ENCODE data around the gene TMEM116.

DNA sequence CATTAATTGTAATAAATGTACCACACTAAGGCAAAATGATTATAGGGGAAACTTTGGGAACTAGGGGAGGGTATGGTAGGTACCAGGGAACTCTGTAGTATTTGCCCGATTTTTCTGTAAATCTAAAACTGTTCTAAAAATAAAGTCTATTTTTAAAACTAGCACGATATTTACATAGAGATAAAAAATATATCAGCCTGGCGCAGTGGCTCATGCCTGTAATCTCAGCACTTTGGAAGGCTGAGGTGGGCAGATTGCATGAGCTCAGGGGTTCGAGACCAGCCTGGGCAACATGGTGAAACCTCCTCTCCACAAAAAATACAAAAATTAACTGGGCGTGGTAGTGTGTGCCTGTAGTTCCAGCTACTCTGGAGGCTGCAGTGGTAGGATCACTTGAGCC, 32.4 kb downstream of the TMEM116 start:
- TF ChIP-seq, protein P1, sequence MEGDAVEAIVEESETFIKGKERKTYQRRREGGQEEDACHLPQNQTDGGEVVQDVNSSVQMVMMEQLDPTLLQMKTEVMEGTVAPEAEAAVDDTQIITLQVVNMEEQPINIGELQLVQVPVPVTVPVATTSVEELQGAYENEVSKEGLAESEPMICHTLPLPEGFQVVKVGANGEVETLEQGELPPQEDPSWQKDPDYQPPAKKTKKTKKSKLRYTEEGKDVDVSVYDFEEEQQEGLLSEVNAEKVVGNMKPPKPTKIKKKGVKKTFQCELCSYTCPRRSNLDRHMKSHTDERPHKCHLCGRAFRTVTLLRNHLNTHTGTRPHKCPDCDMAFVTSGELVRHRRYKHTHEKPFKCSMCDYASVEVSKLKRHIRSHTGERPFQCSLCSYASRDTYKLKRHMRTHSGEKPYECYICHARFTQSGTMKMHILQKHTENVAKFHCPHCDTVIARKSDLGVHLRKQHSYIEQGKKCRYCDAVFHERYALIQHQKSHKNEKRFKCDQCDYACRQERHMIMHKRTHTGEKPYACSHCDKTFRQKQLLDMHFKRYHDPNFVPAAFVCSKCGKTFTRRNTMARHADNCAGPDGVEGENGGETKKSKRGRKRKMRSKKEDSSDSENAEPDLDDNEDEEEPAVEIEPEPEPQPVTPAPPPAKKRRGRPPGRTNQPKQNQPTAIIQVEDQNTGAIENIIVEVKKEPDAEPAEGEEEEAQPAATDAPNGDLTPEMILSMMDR (conservative IDR thresholded peaks at IDR 0.05; ENCODE audit: low read length), result no peak
- no peak for TF ChIP-seq EZH2phosphoT487 (IDR thresholded peaks at IDR 0.05; ENCODE audit: borderline replicate concordance)
